ENCODE data around the gene UBAP1.
"Not testable (repeated sequence)": the region's sequence is repeated elsewhere in the genome, so short reads cannot be mapped to it uniquely, and the experiment has no call there.

UBAP1 gene

GRCh38 chr9:34292552-34292951, 113.7 kb downstream of the UBAP1 start:
- no peak for TF ChIP-seq CTCF (IDR thresholded peaks at IDR 0.05)
- intact Hi-C loops (cut with DNase I; ENCODE audit: low total_unique reads) = no loop called here

GRCh38 chr9:34301064-34301463, 122.2 kb downstream of the UBAP1 start:
- DNase-seq; H3K36me3 ChIP-seq; H3K27me3 ChIP-seq; intact Hi-C loops (cut with DNase I; ENCODE audit: low total_unique reads); H3K4me1 ChIP-seq; H3K4me3 ChIP-seq; H3K9me3 ChIP-seq; H3K27ac ChIP-seq: not testable (repeated sequence)

More at GRCh38 chr9:34292552-34292951, 113.7 kb downstream of the UBAP1 start:
- no peaks in the 10 kb centered on the region for H3K36me3 ChIP-seq
- H3K4me3 ChIP-seq = no peak overlapping the region
- H3K27me3 ChIP-seq = no peaks in the 10 kb centered on the region
- no peak for DNase-seq
- no peak overlapping the region for H3K27ac ChIP-seq
- H3K9me3 ChIP-seq = no peaks in the 10 kb centered on the region
- H3K4me1 ChIP-seq = no peaks in the 10 kb centered on the region

Data from tibial artery (tissue), 4 donors.